Gastrocnemius medialis (tissue), 4 donors: Measurements from ENCODE around the gene PTMS. TPM values are rescaled to one million over a fixed set of nuclear protein-coding genes. Genes with fewer than 3 reads are reported as not detected.

Experiments used
- ATAC-seq, 2 donors: fragments of 150-250 bp; one replicate each; pipeline ENCODE4 v1.9.1; 2016
- DNase-seq, 2 donors: peaks; one replicate each; pipeline ENCODE4 v3.0.0-alpha.2; 2019
- H3K27ac ChIP-seq, 4 donors: fragments of 200-600 bp; sonication (generic); 1 replicate in 1 of 4; 2 replicates in 3 of 4; pipeline ENCODE4 v1.5.1; 2016 to 2018; ENCODE audit warnings: mild to moderate bottlenecking in 2 of 4, moderate library complexity in 1 of 4
- H3K27me3 ChIP-seq, 3 donors: fragments of 200-600 bp; sonication (generic) in 2 of 3; 1 replicate in 1 of 3; 2 replicates in 2 of 3; pipeline versions ENCODE4 v1.5.1 to v1.6.0; 2016 to 2019; ENCODE audit warnings: mild to moderate bottlenecking in 1 of 3, moderate library complexity in 1 of 3
- H3K36me3 ChIP-seq, 2 donors: fragments of 200-600 bp; sonication (generic) in 1 of 2; one replicate each; pipeline ENCODE4 v1.5.1; 2017 to 2018
- H3K4me1 ChIP-seq, 2 donors: fragments of 200-600 bp; sonication (generic) in 1 of 2; one replicate each; pipeline ENCODE4 v1.5.1; 2016 to 2017; ENCODE audit warnings: mild to moderate bottlenecking in 2 of 2
- H3K4me3 ChIP-seq, 4 donors: fragments of 200-600 bp; sonication (generic) in 3 of 4; 1 replicate in 1 of 4; 2 replicates in 3 of 4; pipeline ENCODE4 v1.5.1; 2016 to 2019; ENCODE audit warnings: mild to moderate bottlenecking in 2 of 4
- H3K9me3 ChIP-seq, 3 donors: fragments of 200-600 bp; sonication (generic) in 2 of 3; 1 replicate in 1 of 3; 2 replicates in 2 of 3; pipeline ENCODE4 v1.5.1; 2016 to 2019
- CTCF ChIP-seq, 5 experiments: fragments of 450-650 bp in 3 of 5; fragments of 200-600 bp in 2 of 5; sonication (generic) in 2 of 5; IDR thresholded peaks in 4 of 5; conservative IDR thresholded peaks in 1 of 5; 1 replicate in 4 of 5; 2 replicates in 1 of 5; pipeline ENCODE4 v1.5.1; 2016 to 2019; ENCODE audit warnings: antibody characterized with exemption in 5 of 5, mild to moderate bottlenecking in 3 of 5, moderate library complexity in 3 of 5
- POLR2A ChIP-seq, 2 donors: fragments of 450-650 bp; IDR thresholded peaks; one replicate each; pipeline ENCODE4 v1.6.1; 2017; ENCODE audit warnings: antibody characterized with exemption in 2 of 2, mild to moderate bottlenecking in 2 of 2, moderate library complexity in 2 of 2
- in situ Hi-C, 4 donors: fragments of 200-750 bp; cut with MboI; loops; one replicate each; pipeline versions ENCODE4 v1.15.0 to v1.8.0; 2017; ENCODE audit warnings: low sequenced_read_pairs in 4 of 4
- intact Hi-C: fragments of 100-400 bp; cut with DNase I; formaldehyde crosslinking; loops from one replicate; pipeline ENCODE4 v1.15.1; 2023; ENCODE audit warnings: low total_unique reads
- total RNA-seq, 4 donors: library from RNA; depleted of rRNA; stranded (reverse); fragments of >200 nt; gene quantifications; one replicate each; pipeline versions ENCODE4 v1.1.0 to v1.2.3, GENCODE V29; 2016

Gene PTMS
- total RNA-seq, 4 donors from 2014 or later, result 15.0 to 40.4 (median 31.5) TPM

DNA sequence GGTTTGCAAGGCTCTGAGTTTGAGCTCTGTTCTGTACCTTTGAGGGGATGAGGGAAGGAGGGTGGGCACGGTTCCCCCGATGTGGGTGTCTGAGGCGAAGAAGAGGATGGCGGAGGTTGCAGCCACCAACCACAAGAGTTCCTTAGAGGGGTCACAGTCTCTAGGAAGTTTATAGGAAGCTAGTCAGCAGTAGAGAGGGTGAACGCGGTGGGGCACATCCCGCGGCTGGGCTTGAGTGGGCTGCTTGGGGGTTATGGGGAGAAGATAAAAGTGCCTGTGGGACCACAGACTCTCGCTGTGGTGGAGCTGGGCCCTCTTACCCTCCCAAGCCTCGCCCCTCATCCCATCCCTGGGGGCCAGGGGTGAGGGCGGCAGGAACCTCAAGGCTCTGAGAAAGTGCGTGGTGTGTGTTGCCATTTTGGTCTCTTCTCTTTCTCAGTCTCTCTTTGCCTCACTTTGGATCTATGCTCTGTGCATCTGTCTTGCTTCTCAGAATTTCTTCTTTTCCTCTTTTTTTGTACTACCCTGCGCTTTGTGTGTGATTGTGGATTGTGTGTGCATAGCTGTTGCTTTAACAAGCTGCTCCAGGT lies 25.9 kb downstream of the PTMS start:
- ATAC-seq (no peak), DNase-seq (no peak)
- H3K27me3 ChIP-seq, result peaks cover 0 to 3% (median 0%) of the 10 kb centered on the region in 3 donors
- H3K4me1 ChIP-seq, result no peaks in the 10 kb centered on the region
- intact Hi-C loops (no loop called here), in situ Hi-C loops (no loop called here)
- H3K27ac ChIP-seq, result no peak overlapping the region
- no peaks in the 10 kb centered on the region for H3K9me3 ChIP-seq
- TF ChIP-seq POLR2A (IDR thresholded peaks at IDR 0.05), result no peak
- TF ChIP-seq CTCF (IDR thresholded peaks at IDR 0.05 in 4 of 5, conservative IDR thresholded peaks at IDR 0.05 in 1 of 5), result no peak
- H3K4me3 ChIP-seq, result no peak overlapping the region
- no peaks in the 10 kb centered on the region for H3K36me3 ChIP-seq

- Histone ChIP-seq H3K4me3 (no peak overlapping the region), H3K4me1 (no peaks in the 10 kb centered on the region), H3K27me3 (peaks cover 0 to 3% (median 0%) of the 10 kb centered on the region in 3 donors), H3K27ac (no peak overlapping the region), H3K9me3 (no peaks in the 10 kb centered on the region), H3K36me3 (no peaks in the 10 kb centered on the region)
- ATAC-seq (peak in 1 of 2 donors; percentile 51), DNase-seq (peak; percentile 25)
- intact Hi-C loops (no loop called here), in situ Hi-C loops (no loop called here)
- TF ChIP-seq CTCF (IDR thresholded peaks at IDR 0.05 in 4 of 5, conservative IDR thresholded peaks at IDR 0.05 in 1 of 5) (no peak), POLR2A (IDR thresholded peaks at IDR 0.05) (no peak)
Measured at GRCh38 chr12:6792522-6793201, 26.5 kb downstream of the PTMS start.

DNA sequence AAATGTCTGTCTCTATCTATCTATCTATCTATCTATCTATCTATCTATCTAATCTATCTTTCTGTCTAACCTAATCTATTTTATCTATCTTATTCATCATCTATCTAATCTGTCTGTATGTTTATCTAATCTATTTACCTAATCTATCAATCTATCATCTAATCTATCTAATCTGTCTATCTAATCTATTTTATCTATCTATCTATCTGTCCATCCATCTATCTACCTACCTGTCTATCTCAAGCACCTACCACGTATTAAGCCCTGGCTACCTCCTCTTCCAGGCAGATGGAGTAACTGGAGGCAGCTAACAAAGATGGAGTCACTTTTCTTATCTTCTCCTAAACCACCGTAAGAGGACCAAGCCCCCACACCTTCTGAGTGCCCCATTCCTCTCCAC lies 28.9 kb downstream of the PTMS start:
- DNase-seq, result no peak
- H3K27ac ChIP-seq, result no peak overlapping the region
- in situ Hi-C loops (no loop called here), intact Hi-C loops (no loop called here)
- H3K27me3 ChIP-seq, result peaks cover 0 to 3% (median 0%) of the 10 kb centered on the region in 3 donors
- TF ChIP-seq POLR2A (IDR thresholded peaks at IDR 0.05), result no peak
- no peak for TF ChIP-seq CTCF (IDR thresholded peaks at IDR 0.05 in 4 of 5, conservative IDR thresholded peaks at IDR 0.05 in 1 of 5)
- H3K4me3 ChIP-seq, result no peak overlapping the region
- ATAC-seq, result no peak
- no peaks in the 10 kb centered on the region for H3K36me3 ChIP-seq
- no peaks in the 10 kb centered on the region for H3K4me1 ChIP-seq
- H3K9me3 ChIP-seq, result no peaks in the 10 kb centered on the region

DNA sequence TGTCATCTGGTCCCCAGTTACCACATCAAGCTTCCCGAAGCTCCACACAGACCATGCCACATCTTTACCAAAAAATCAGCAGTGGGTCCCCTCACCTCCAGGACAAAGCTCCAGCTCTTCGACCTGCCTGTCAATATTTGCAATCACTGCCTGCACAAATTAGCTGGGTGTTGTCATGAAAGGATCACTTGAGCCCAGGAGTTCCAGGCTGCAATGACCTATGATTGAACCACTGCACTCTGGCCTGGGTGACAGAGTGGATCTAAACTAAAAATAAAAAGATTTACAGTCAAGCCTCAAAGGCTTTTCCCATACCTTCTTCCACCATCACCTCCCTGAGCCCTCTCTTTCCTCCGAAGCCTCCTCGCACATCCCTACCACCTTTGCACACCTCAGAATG lies 30.4 kb downstream of the PTMS start:
- ATAC-seq, result no peak
- intact Hi-C loops, result no loop called here
- H3K4me1 ChIP-seq, result no peaks in the 10 kb centered on the region
- no peak overlapping the region for H3K4me3 ChIP-seq
- H3K36me3 ChIP-seq, result no peaks in the 10 kb centered on the region
- no peaks in the 10 kb centered on the region for H3K9me3 ChIP-seq
- DNase-seq, result no peak
- TF ChIP-seq CTCF (IDR thresholded peaks at IDR 0.05 in 4 of 5, conservative IDR thresholded peaks at IDR 0.05 in 1 of 5) (no peak), POLR2A (IDR thresholded peaks at IDR 0.05) (no peak)
- H3K27ac ChIP-seq, result no peak overlapping the region
- H3K27me3 ChIP-seq, result peaks cover 0 to 3% (median 0%) of the 10 kb centered on the region in 3 donors
- in situ Hi-C loops, result no loop called here
